ENCODE data around the gene C1RL.

C1RL gene

DNA sequence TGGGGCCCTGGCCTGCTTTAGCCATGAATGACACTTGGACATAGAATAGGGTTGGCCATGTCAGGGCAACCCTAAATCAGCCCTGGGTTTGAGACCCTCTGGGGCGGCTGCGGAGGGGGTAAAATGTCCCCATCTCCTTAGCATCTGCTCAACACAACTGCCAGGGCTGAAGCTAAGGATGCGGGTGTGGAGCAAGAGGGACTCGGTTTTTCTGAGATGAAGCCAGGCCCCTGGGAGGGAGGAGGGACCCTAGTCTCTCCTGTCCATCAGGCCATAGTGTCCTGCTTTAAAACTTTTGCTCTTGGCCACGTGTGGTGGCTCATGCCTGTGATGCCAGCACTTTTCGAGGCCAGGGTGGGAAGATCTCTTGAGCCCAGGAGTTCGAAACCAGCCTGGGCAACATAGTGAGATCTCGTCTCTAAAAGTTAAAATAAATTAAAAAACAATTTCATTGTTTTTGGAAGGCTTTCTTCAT lies 16.0 kb downstream of the C1RL start:
- TF ChIP-seq, protein P1, sequence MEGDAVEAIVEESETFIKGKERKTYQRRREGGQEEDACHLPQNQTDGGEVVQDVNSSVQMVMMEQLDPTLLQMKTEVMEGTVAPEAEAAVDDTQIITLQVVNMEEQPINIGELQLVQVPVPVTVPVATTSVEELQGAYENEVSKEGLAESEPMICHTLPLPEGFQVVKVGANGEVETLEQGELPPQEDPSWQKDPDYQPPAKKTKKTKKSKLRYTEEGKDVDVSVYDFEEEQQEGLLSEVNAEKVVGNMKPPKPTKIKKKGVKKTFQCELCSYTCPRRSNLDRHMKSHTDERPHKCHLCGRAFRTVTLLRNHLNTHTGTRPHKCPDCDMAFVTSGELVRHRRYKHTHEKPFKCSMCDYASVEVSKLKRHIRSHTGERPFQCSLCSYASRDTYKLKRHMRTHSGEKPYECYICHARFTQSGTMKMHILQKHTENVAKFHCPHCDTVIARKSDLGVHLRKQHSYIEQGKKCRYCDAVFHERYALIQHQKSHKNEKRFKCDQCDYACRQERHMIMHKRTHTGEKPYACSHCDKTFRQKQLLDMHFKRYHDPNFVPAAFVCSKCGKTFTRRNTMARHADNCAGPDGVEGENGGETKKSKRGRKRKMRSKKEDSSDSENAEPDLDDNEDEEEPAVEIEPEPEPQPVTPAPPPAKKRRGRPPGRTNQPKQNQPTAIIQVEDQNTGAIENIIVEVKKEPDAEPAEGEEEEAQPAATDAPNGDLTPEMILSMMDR (IDR thresholded peaks at IDR 0.05): no peak

DNA sequence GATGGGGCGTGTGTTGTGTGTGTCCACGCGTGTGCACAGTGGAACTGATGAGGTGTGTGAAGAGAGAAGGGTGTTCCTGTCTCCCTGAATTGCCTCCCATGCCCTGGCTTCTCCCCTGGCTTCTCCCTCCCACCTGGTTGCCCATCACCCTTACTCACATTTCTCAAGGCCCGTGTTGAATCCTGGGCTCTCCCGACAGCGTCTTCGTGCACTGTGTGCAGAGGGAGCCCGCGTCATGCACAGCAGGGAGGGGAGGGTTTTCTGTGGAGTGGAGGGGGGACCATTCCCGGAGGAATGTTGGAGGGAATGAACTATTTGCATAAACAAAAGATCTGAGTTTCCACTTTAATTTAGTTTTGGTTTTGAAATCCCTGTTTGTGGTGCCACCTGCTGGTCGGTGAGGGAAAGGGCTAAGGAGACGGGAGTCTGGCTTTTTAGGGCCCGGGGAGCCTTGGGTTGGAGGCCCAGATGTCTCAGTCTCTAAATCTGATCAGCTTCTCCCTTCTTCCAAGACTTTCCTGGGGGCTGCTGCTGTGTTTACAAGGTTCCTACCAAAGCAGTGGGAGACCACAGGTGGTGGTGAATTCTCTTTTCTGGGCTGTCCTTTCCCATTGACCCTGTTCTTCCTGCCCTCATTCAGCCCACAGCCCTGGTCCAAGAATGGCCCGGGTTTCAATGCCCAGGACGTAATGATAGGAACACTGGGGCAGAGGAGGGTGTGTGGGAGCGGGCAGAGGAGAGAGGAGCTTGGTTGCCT lies 16.6 kb downstream of the C1RL start, which contains the start of gene C1R:
Gene C1R (minus strand): TSS at position 217 of the 757 bp plus-strand sequence. CDS start 57 bp downstream, at position 160.
- TF ChIP-seq, protein P1 (IDR thresholded peaks at IDR 0.05): peak; percentile 87

DNA sequence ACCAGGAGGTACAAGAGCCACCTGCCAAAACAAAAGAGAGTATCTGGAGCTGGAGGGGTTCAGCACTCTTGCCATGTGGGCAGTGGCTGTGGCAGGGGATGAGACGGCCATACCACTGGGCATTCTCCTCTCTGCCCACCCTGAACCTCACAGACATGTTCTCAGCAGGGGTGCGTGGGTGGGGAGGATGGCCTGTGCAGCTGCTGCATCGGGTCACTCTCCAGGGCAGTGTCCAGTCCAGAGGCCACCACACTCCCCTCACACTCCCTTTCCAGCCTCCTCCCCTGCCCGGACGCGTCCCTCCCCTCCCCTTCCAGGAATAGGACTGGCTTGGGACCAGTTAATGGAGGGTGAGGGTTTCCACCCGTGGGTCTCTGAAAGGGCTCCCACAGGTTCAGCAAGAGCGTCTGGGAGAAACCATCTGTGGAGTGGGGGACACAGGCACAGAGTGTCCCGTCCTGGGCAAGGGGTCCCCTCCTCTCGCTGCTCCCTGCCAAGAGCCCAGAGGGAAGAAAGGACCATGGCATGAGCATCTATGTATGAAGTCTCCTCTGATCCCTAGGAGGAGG lies 17.3 kb downstream of the C1RL start:
- TF ChIP-seq, protein P1 (IDR thresholded peaks at IDR 0.05): no peak

DNA sequence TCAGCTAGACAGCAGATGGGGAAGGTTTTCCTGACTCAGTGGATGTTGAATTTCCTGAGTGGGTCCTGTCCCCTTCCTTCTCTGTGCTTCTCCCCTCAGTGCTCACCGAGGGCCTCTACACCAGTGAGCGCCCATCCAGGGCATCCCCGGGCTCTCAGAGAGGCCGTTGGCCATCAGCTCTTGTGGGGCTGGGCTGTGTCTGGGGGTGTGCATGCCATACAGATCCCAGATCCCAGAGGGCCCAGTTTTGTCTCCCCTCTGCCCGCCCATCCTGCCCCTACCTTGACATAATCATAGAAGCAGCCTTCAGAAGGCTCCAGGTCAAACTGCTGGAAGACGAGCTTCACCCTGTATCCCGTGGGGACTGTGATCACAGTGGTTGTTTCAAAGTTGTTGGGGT lies 17.8 kb downstream of the C1RL start:
- TF ChIP-seq, protein P1 (IDR thresholded peaks at IDR 0.05): no peak

DNA sequence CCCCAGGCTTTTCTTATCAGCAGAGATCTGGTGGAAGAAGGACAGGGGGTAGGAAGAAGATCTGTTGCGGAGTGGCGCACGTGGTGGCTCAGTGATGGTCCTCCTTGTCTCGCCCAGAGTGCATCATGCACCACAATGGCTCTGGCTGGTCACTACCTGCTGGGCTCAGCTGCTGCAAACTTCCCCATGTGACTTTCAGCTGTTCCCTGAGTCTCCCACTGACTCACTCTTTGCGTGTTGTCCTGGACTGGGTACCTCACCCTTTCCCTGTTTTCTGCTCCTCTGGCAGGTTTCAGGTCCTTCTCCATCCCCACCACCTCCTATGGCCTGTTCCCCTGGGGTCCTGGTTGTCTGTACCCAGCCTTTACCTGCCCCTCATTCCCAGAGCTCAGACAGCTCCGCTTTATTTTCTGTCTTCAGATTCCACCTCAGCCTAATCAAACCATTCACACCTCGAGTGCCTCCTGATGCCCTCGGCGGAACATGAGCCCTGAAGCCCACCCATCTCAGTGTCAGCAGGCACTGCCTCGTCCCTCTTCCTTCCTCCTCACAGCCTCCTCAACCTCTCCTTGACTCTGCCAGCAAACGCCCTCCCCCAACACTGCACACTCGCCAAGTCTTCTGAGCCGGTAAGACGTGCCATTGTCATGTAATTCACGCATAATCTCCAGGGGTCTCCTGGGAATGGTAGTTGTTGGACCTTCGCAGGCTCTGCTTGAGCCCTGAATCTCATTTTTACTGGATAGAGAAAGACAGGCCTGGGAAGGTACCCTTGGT lies 18.6 kb downstream of the C1RL start:
- TF ChIP-seq, protein P1 (IDR thresholded peaks at IDR 0.05): no peak

DNA sequence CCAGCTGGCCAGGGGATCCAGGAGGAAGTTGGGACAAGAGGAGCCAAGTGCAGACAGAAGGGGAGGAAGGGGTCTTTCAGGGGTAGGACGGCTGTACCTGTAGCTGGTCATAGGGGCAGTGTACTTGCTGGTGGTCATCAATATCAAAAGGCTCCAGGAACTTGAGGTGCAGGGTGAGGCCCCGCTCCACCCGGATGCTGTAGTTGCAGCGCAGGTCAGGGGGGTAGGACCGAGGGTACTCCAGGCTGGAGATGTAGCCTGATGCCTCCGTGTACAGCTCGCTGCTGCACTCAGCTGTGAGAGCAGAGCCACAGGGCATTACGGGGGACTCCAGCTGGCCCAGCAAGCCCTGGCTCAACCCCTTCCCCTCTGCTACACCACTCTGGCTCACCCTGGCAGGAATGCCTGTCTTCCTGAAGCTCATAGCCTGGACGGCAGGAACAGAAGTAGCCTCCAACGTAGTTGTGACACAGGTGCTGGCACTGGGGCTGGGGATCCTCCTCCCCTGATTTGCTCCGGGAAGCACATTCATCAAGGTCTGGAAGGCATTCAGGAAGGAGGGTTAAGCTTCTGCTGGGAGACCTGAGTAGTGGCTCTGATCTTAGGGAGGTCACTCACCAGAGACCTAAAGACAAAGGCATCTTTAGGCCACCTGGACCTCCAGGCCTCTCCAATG lies 19.7 kb downstream of the C1RL start:
- TF ChIP-seq, protein P1 (IDR thresholded peaks at IDR 0.05): no peak

DNA sequence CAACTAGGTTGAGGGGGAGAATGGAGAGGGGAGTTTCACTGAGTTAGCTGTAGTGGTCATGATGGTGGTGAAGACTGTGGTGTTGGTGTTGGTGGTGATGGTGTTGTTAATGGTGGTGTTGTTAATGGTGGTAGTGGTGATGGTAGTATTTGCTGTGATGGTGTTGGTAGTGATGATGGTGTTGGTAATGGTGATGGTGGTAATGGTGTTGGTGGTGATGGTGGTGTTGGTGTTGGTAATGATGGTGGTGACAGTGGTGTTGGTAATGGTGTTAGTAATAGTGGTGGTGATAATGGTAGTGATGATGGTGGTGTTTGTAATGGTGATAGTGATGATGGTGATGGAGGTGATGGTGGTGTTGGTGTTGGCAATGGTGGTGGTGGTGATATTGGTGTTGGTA lies 25.9 kb downstream of the C1RL start:
- TF ChIP-seq, protein P1 (IDR thresholded peaks at IDR 0.05): no peak

Measured in LNCAP (cell line).